A172 (cell line): ENCODE measurements around the gene MMP15. TPM values are rescaled to one million over a fixed set of nuclear protein-coding genes. Genes with fewer than 3 reads are reported as not detected.
A peak's percentile ranks its signal among the peaks of the same experiment; 100 is the strongest.
"Not testable (repeated sequence)": the region's sequence is repeated elsewhere in the genome, so short reads cannot be mapped to it uniquely, and the experiment has no call there.

ENCODE experiments used
- DNase-seq: peaks from one replicate; pipeline ENCODE4 v3.0.0-alpha.2; 2015; ENCODE audit warnings: low spot score
- total RNA-seq: library from RNA; depleted of rRNA; stranded (reverse); fragments of >200 nt; shearing (Covaris generic); gene quantifications from 2 replicates; pipeline ENCODE4 v1.2.3, GENCODE V29; 2014

Gene MMP15
- total RNA-seq, 1 experiment from 2014 or later, result 6.4 TPM

DNA sequence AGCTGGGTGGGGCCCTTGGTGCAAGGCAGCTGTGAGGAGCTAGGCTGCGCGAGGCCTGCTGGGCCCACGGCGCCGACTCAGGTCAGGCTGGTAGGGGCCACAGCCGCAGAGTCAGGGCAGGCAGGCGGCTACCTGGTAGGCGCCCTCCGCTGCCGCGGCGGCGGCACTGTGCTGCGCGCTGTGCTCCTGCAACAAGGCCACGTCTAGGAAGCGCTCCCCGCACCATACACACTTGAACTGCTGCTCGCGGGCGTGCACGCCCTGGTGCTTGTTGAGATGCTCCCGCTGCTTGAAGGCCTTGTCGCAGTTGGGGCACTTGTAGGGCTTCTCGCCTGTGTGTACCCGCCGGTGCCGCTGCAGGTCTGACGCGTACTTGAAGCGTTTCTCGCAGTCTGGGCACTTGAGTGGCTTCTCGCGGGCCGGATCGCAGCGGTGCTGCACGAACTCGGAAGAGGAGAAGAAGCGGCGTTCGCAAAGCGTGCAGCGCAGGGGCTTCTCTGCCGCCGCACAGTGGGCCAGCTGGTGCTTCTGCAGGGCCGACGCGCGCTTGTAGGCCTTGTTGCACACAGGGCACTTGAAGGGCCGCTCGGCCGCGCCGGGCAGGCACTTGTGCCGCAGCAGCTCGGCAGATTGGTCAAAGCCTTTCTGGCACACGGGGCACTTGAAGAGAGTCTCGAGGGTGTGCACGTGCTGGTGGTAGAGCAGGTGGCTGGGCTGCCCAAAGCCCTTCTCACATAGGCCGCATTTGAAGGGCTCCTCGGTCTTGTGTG lies 29.0 kb upstream of the MMP15 start:
- no peak for DNase-seq

DNA sequence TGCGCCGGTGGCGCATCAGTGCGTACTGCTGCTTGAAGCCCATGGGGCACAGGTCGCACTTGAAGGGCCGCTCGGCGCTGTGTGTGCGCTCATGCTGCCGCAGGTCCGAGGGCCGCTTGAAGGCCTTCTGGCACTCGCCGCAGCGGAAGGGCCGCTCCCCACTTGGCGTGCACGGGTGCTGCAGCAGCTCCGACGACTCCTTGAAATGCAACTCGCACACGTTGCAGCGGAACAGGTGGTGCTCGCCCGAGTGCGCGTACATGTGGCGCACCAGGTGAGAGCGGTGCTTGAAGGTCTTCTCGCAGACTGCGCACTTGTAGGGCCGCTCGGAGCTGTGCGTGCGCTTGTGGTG lies 28.4 kb upstream of the MMP15 start:
- DNase-seq, result no peak

DNA sequence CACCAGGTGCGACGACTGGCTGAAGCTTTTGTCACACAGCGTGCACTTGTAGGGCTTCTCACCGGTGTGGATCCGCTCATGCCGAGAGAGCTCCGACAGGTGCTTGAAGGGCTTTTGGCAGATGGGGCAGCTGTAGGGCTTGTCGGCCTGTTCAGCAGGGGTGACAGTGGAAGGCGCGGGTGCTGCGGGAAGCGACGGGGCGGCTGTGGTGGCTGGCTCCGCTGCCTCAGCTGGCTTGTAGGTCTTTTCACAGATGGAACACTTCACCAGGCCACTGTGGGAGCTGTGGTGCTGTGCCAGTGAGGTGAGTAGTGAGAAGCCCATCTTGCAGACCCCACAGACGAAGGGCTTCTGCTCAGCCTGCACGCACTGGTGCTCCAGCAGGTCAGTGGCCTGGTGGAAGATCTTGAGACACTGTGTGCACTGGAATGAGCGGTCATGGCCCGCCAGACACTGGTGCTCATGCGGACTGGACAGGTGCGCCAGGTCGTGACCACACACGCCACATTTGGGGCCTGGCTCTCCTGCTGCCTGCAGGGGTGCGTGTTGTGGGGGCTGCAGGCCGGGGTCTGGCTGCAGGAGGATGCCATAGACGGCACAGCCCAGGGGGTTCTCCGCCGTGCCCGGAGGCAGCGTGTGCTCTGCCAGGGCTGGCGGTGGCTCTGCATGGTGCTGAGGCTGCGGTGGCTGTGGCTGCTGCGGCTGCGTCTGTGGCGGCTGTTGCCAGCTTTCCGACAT lies 27.9 kb upstream of the MMP15 start:
- no peak for DNase-seq

DNA sequence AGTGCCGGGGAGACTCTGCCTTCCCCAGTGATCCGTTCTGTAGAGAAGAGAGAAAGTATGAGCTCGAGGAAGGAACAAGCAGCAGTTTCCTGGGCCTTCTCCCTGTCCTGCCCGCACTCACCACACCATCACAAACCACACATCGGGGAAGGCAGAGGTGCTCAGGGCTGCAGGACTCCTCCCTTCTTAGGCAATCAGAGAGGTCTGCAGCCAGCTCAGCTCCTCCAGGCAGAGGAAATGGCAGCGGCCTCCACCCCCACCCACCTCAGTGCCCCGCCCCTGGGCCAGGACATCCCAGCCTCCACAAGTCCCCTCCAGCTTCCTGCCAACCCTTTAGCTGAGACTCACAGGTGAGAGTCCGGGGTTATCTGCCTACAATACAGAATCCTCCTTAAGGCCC lies 27.1 kb upstream of the MMP15 start:
- peak; percentile 57 for DNase-seq

DNA sequence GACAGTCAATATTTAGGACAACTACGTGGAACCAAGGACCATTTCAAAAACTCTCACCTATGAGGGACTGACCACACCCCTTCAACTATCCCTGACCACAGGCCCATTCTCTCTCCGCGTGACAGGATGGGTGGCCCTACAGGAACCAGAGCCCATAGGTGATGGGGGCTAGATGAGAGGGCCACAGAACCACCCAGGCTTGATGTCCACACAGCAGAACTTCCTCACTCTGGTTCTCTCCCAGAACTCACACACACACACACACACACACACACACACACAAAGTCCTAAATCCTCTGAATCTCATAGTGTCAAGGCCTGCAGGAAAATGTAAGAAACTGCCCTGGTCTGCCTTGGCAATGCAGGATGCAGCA lies 26.6 kb upstream of the MMP15 start:
- no peak for DNase-seq

DNA sequence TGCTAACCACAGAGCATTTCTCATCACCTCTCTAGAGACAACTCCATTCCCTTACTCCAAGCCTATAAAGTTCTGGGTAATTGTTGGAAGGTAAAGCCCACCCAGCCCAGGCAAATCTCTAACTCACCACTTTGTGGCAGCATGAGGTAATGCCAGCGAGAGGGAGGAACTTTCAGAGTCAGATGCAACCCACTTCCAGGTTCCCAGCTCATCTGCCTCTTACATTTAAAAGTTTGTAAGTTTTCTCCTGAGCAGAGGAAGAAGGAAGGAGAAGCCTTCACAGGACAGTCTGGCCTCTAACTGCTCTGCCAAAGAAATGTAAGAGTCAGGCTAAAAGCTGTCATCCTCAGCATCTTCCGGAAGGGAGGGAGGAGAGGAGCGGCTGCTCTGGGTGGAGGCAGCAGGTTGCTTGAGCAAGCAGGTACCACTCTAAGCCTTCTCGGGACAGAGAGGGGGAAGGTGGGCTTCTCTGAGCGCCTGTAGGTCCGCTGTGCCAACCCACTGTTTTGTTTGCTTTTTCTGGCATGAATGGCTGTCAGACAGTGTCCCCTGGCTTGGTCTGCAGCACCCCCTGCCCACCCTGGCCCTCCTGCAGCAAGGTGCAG lies 26.1 kb upstream of the MMP15 start:
- peak; percentile 43 for DNase-seq

DNA sequence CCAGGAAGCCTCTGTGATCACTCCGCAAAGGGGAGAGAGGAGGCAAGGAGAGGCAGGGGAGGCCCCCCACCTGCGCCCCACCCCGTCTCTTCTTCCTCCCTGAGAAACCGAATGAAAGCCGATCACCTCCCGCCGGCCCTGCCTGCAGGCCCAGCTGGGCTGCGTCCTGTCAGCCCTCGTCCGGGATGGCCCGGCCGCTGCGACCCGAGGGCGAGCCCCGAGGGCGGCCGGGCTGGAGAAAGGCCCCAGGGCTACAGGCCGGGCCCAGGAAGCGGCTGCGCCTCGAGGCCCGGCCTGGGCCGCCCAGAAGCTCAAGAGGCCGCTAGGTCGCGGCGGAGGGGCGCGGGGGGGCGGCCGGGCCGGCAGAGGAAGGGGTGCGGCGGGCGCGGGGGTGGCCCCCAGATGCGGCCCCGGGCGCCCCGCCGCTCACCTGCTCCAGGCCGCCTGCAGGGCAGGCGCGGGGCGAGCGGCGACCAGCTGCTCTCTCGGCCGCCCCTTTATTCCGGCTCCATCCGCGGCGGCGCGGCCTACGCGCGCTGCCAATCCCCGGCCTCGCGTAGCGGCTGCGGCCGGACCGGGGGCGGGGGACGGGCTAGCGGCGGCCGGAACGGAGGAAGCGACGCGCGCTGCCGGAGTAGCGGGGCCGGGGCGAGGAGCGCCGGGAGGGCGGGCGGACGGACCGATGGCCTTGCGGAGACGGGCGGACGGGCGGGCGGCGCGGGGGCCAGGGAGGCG lies 25.4 kb upstream of the MMP15 start, which contains the start of gene ZNF319:
Gene ZNF319 (minus strand): TSS at position 702 of the 735 bp plus-strand sequence. CDS start 2,407 bp downstream, outside the sequence.
- no peak for DNase-seq

DNA sequence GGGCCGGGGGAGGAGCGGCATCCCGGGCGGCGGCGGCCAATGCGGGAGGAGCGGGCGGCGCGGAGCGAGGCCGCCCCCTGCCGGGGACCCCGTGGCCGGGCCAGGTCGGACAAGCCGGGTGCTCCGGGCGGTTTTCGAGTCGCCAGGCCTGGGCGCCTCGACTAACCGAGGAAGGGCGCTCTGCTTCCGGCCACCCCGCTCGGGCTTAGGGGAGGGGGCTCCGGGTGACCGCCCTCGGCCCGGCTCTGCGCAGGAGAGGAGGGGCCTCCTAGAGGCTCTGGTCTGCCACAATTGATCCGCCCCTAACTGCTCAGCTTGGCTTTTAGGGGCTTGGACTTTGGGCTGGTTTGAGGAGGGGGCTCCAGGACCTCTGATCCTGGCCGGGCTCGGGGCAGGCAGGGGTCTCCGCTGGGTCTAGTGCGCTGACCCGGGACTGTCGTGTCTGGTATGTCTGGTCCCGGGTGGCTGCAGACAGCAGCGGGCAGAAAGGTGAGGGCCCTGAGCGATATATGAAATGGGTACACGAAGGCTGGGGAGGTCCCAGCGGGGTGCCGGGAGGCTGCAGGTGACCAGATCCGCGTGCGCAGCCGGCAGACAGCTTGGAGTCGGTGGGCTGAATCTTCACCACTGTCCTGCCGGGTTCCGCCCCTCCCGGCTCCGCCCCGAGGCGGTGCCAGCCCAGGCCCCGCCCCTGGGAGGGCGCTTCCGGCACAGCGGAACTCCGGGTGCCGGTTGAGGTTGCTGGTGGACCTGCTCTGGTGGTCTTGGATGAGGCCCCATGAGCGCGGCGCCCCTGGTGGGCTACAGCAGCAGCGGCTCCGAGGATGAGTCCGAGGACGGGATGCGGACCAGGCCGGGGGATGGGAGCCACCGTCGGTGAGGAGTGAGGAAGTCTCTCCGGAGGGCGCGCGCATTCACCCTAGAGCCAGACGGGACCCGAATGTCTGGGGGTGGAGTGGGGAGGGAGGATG lies 24.6 kb upstream of the MMP15 start, which contains the start of gene USB1:
Gene USB1 (plus strand): TSS at position 702 of the 971 bp plus-strand sequence. CDS start 77 bp downstream, at position 779.
- peak; percentile 83 for DNase-seq

DNA sequence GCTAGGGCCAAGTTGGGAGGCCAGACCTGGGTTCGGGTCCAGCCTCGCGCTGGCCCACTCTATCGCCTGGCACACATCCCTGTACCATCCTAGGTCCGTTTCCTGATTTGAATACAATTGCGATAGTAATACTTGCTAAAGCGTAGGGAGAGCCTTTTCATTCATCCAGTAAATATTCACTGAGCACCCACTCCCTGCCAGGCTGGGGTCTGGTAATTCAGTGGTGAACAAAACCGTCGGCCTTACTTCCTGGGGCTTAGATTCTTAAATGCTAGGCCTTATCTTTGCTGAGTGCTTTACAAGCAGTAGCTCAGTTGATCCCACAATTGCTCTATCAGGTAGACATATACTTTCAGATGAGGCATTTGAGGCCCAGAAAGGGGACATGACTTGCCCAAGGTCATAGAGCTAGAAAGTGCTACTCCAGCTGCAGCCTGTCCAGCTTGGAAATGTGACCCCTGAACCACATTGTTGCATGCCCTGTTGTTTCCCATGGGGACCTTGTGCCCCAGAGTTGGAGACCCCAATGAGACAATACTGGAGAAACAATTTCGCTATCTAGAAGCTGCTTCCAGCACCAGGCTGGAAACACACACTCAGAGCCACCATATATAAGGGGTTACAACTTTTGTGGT lies 23.7 kb upstream of the MMP15 start:
- DNase-seq, result no peak

DNA sequence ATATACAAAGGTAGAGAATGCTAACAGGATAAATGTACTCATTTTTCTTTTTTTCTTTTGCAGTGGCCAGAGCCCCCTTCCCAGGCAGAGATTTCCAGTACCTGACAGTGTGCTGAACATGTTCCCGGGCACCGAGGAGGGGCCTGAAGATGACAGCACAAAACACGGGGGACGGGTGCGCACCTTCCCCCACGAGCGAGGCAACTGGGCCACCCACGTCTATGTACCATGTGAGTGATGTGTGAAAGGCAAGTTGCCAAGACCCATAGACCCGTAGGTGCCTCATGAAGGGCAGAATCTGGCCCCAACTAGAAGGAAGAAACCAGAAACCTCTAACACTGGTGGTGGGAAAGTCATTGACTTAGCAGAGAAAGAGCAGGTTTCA lies 23.1 kb upstream of the MMP15 start:
- no peak for DNase-seq

DNA sequence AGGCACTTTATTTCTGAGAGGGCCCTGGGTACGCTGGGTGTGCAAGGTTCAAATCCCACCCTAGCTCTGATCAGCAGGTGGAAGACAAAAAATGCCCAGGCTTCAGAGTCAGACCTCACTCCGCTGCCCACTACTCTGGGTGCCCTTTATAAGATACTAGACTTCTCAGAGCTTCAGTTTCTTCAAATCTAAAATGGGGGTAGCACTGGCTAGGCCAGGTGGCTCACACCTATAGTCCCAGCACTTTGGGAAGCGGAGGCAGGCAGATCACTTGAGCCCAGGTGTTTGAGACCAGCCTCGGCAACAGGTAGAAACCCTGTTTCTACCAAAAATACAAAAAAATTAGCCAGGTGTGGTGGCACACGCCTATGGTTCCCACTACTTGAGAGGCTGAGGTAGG lies 22.6 kb upstream of the MMP15 start:
- no peak for DNase-seq

DNA sequence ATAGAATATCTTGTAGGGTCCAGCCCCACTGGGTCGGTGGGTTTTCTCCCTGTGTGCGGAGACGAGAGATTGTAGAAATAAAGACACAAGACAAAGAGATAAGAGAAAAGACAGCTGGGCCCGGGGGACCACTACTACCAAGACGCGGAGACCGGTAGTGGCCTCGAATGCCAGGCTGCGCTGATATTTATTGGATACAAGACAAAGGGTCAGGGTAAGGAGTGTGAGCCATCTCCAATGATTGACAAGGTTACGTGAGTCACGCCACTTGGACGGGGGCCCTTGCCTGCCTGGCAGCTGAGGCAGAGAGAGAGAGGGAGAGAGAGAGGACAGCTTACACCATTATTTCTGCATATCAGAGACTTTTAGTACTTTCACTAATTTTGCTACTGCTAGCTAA lies 20.8 kb upstream of the MMP15 start:
- not testable (repeated sequence) for DNase-seq

DNA sequence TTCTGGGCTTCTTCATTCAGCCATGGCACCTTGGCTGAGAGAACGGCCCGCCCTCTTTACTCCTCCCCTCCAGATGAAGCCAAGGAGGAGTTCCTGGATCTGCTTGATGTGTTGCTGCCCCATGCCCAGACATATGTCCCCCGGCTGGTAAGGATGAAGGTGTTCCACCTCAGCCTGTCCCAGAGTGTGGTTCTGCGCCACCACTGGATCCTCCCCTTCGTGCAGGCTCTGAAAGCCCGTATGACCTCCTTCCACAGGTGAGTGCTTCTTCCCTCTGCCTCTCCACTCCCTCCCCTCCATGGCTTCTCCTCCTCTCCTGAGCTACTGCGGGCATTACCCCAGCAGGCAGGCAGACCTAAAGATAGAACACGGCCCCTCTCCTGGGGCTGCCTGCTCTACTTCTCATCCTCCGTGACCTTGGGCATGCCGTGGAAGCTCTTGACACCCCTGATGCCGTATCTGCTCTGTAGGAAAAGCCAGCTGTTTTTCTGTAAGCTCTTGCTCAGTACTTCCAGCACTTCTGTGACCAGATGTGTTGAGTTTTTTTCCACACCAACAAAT lies 15.6 kb upstream of the MMP15 start:
- DNase-seq, result no peak

DNA sequence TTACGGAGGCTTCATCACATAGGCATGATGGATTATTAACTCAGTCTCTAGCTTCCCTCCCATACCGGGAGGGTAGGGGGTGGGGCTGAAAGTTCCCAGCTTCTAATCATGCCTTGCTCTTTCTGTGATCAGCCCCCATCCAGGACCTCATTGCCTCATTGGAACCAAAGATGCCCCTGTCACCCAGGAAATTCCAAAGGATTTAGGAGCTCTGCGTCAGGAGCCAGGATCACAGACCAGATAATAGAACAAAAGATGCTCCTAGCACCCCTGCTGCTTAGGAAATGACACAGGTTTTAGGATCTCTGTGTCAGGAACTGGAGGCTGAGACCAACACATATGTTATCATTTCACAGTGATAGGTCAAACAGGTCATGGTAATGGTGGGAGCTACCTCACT lies 14.7 kb upstream of the MMP15 start:
- no peak for DNase-seq

DNA sequence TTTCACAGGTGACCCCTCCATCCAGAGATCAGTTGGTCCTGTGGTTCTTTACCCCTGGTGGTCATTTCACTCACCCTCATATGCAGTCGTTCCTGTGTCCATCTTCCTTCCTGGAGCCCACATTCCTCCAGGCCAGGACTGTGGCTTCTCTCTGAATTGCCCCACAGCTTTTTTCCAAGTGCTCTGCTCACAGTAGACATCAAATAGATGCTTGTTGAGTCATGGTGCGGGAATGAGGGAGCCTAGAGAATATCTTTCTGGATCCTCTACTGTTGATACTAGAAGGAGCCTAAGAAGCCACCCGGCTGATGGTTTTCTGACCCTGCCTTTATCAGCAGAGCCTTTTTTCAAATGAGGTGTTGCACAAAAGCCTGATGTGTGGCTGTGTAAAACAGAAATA lies 13.9 kb upstream of the MMP15 start:
- DNase-seq, result peak; percentile 78

DNA sequence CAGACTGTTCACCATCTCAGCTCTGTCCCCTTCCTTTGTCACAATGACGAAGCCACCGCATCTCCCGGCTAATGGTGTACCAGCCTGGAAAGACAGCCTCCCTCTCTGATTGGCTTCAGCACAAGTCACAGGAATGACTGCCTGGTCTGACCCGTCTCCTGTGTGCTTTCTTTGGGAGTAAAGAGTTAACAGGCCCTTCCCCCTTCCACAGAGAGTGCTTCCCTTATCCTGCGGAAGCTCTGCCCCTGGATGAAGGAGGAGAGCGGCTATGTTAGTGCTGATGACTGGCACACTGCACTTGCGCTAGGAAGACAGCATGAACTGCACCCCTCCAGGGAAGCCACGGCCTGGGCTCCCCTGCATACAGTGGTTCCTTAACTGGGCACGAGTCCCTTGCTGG lies 13.1 kb upstream of the MMP15 start:
- no peak for DNase-seq

DNA sequence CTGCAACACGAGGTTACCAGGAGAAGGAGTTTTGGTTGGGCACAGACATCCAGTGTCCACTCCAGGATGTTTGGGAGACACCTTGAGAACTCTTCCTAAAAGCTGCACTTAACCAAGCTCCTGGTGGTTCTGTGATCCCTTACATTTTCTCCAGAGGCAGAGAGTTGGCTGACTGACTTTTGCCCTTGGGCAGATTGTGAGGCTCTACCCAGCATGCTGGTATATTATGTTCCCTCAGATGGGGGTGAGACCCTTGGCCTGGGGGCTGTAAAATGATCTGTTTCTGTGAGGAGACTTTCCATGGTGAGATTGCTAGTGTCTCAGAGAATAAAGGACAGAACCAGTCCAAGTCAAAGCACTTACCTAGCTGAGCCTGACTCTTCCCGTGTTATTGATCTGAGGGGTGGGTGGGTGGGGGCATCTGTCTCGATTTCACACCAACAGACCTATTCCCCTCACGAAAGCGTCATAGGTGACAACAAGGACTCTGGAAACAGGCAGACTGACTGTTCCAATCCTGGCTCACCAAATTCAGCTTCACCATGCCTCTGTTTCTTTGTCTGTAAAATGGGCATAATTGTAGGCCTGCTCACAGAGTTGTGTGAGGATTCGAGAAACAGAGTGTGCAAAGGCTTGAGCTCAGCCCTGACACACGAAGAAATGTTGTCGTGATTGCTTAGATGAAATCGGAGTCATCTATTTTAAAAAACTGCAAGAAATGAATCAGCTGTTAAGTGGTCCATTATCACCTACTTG lies 12.2 kb upstream of the MMP15 start:
- no peak for DNase-seq

DNA sequence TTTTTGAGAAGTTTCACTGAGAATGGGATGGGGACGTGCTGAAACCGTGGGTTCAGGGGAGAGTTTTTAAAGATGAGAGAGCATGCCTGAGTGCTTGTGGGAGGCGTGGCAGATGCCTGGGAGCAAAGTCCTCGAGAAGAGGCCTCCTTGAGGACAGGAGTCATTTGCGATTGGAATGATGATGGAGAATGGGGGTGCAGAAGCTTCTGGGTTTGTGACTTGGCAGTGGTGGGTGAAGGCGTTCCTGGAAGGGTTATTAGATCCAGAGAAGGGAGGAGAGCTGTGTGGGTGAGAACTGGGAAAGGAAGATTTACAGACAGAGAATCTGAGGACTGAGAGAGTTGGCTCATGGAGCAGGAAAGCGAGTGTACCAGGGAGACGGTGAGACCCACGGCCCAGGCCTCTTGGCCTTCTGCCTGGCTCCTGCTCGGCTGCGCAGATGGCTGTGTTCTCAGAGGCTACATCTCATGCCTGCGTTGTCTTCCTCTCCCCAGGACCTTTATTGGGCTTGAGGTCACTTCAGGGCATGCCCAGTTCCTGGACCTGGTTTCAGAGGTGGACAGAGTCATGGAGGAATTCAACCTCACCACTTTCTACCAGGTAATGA lies 8.6 kb upstream of the MMP15 start:
- DNase-seq, result no peak

DNA sequence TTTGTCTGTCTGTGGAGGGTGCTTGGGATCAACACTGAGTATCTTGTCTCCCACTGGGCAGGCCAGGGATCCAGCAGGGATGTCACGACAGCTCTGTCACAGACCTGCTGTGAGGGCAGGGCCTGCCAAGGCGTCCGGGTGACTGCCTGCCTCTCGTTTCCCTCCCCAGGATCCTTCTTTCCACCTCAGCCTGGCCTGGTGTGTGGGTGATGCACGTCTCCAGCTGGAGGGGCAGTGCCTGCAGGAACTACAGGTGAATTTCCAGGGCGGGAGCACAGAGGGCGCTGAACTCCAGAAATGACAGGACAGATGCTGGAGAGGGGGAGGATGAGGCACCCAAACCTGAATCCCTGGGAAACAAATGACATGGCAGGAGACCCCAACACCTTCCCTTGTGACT lies 6.8 kb upstream of the MMP15 start:
- DNase-seq, result no peak
